Mammary epithelial cell (primary cell): ENCODE measurements around the gene HS3ST3B1.

Source experiments
- EZH2 ChIP-seq: IDR thresholded peaks from 2 replicates; pipeline ENCODE4 v1.6.1; 2012; ENCODE audit warnings: low read length, inconsistent platforms, borderline replicate concordance
- TF ChIP-seq, protein P1 (sequence below), 2 donors: IDR thresholded peaks in 1 of 2; conservative IDR thresholded peaks in 1 of 2; 2 replicates each; pipeline ENCODE4 v1.5.1; 2011 to 2012; ENCODE audit warnings: inconsistent platforms in 2 of 2, low read length in 2 of 2, mild to moderate bottlenecking in 2 of 2, control low read depth in 1 of 2, low read depth in 1 of 2; ENCODE audit not compliant: insufficient read depth in 1 of 2; ENCODE audit errors: extremely low read depth in 1 of 2

DNA sequence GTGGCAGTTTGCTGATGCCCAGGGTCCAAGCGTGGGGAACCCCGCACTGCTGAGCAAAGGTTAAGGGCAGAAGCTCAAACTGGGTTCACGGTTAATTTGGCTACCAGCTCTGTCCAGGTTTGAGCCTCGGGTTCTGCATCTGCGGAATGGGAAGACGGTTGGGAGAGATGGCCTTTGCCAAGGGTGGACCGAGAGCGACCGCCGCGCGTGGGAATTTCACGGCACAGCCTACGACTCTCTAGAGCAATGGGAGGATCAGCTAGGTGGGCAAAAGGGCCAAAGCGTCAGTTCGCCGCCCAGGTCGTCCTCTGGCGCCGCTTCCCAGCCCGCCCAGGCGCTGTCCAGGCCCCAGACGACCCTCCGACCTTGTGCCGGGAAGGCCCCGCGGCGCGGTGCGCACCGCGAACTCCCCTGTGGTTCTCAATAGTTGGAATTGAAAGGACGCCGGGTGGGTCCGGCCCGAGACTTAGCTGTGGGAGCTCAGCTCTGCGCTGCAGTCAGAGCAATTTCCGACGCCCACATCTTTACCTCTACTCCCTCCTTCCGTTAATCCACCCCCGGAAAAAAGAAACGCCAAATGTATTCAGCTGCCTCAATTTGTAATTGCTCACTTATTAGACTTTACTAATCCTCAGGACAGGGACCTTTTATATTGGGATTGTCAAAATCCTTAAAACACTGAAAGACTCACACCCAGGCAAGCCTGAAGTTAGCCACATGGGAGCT, 2.5 kb upstream of the HS3ST3B1 start:
- TF ChIP-seq, protein P1, sequence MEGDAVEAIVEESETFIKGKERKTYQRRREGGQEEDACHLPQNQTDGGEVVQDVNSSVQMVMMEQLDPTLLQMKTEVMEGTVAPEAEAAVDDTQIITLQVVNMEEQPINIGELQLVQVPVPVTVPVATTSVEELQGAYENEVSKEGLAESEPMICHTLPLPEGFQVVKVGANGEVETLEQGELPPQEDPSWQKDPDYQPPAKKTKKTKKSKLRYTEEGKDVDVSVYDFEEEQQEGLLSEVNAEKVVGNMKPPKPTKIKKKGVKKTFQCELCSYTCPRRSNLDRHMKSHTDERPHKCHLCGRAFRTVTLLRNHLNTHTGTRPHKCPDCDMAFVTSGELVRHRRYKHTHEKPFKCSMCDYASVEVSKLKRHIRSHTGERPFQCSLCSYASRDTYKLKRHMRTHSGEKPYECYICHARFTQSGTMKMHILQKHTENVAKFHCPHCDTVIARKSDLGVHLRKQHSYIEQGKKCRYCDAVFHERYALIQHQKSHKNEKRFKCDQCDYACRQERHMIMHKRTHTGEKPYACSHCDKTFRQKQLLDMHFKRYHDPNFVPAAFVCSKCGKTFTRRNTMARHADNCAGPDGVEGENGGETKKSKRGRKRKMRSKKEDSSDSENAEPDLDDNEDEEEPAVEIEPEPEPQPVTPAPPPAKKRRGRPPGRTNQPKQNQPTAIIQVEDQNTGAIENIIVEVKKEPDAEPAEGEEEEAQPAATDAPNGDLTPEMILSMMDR (conservative IDR thresholded peaks at IDR 0.05 in 1 of 2, IDR thresholded peaks at IDR 0.05 in 1 of 2; ENCODE audit: extremely low read depth in 1 of 2, insufficient read depth in 1 of 2, low read depth in 1 of 2, low read length in 2 of 2) = no peak
- no peak for TF ChIP-seq EZH2
